Tibial nerve (tissue), 4 donors: ENCODE results near the gene FOLR2. TPM values are rescaled to one million over a fixed set of nuclear protein-coding genes. Genes with fewer than 3 reads are reported as not detected.

Experiments used
- DNase-seq, 2 donors: peaks; one replicate each; pipeline ENCODE4 v3.0.0-alpha.2; 2019; ENCODE audit warnings: low spot score in 2 of 2
- H3K27ac ChIP-seq, 4 donors: fragments of 200-600 bp; sonication (generic) in 3 of 4; one replicate each; pipeline ENCODE4 v1.5.1; 2017 to 2019; ENCODE audit warnings: mild to moderate bottlenecking in 1 of 4
- H3K27me3 ChIP-seq, 2 donors: fragments of 200-600 bp; sonication (generic) in 1 of 2; one replicate each; pipeline versions ENCODE4 v1.5.1 to v1.6.0; 2017 to 2019
- H3K36me3 ChIP-seq, 3 donors: fragments of 200-600 bp; sonication (generic); one replicate each; pipeline ENCODE4 v1.5.1; 2018 to 2019
- H3K4me1 ChIP-seq, 4 donors: fragments of 200-600 bp; sonication (generic) in 3 of 4; one replicate each; pipeline ENCODE4 v1.5.1; 2017 to 2019
- H3K4me3 ChIP-seq, 4 donors: fragments of 200-600 bp; sonication (generic) in 3 of 4; one replicate each; pipeline ENCODE4 v1.5.1; 2017 to 2019; ENCODE audit warnings: mild to moderate bottlenecking in 1 of 4, moderate library complexity in 1 of 4
- H3K9me3 ChIP-seq, 4 donors: fragments of 200-600 bp; sonication (generic) in 3 of 4; one replicate each; pipeline ENCODE4 v1.5.1; 2017 to 2019
- CTCF ChIP-seq, 5 experiments: fragments of 200-600 bp in 3 of 5; fragments of 450-650 bp in 2 of 5; sonication (generic) in 3 of 5; IDR thresholded peaks; one replicate each; pipeline ENCODE4 v1.5.1; 2016 to 2019; ENCODE audit warnings: antibody characterized with exemption in 5 of 5, mild to moderate bottlenecking in 3 of 5, moderate library complexity in 2 of 5
- EP300 ChIP-seq, 2 donors: sonication (generic); formaldehyde crosslinking; IDR thresholded peaks; one replicate each; pipeline ENCODE4 v1.6.1; 2017; ENCODE audit warnings: antibody characterized with exemption in 2 of 2, mild to moderate bottlenecking in 1 of 2
- POLR2A ChIP-seq, 2 donors: fragments of 450-650 bp; IDR thresholded peaks; one replicate each; pipeline ENCODE4 v1.6.1; 2017; ENCODE audit warnings: antibody characterized with exemption in 2 of 2, mild to moderate bottlenecking in 2 of 2, moderate library complexity in 2 of 2
- WGBS, 2 donors: methylation state at CpG; one replicate each; pipeline ENCODE4 v1.1.5; 2018; 5-methylcytosine and 5-hydroxymethylcytosine counted together
- total RNA-seq, 4 donors: library from RNA; depleted of rRNA; stranded (reverse); fragments of >200 nt; gene quantifications; one replicate each; pipeline ENCODE4 v1.1.0, GENCODE V29; 2016

The FOLR2 gene
- total RNA-seq, 4 donors from 2014 or later, result 27.8 to 60.9 (median 35.7) TPM

DNA sequence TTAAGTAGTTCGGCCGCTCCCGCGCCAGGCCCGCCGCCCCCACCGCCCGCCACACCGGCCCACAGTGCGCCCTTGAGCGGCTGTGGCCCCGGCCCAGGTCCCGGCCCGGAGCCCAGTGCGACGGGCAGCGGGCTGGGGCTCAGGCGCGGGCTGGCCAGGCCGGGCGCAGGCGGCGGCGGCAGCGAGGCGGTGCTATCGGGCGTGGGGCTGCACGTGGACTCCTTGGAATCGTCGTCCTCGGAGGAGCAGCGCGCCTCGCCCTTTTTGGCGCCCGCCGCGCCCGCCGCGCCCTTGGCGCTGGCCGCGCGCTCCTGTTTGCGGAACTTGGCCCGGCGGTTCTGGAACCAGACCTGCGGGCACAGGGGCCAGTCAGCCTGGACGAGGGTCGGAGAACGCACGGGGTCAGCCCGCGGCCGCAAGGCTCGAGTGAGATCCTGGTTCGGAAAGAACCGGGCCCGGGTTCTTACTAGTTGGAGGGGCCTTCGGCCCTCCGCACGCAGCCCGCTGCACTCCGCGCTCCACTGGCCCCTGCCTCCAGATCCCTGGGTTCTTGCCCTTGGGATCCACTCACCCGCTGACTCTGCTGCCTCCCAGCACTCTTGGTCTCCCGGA lies 23.4 kb downstream of the FOLR2 start:
- no peaks in the 10 kb centered on the region for H3K9me3 ChIP-seq
- peaks cover 0 to 50% of the 10 kb centered on the region in 2 donors for H3K27me3 ChIP-seq
- TF ChIP-seq POLR2A (IDR thresholded peaks at IDR 0.05) (no peak), EP300 (IDR thresholded peaks at IDR 0.05) (peak in 1 of 2 donors; percentile 9), CTCF (IDR thresholded peaks at IDR 0.05) (peak in 2 of 5 experiments; percentile 11 to 18)
- whole genome bisulfite sequencing, 2 donors, result 1 to 5% methylated on average over 12 to 16 of the region's 69 CpGs
- peak overlapping the region; percentile 22 to 52 (median 28) for H3K4me3 ChIP-seq
- no peak for DNase-seq
- peak overlapping the region in 2 of 4 donors; percentile 28 to 76 for H3K27ac ChIP-seq
- H3K4me1 ChIP-seq, result peaks cover 0 to 69% (median 27%) of the 10 kb centered on the region in 4 donors
- peaks cover 0 to 31% (median 11%) of the 10 kb centered on the region in 3 donors for H3K36me3 ChIP-seq

GRCh38 chr11:72240461-72241290 lies 24.1 kb downstream of the FOLR2 start:
- peaks cover 0 to 24% (median 4%) of the 10 kb centered on the region in 3 donors for H3K36me3 ChIP-seq
- no peaks in the 10 kb centered on the region for H3K9me3 ChIP-seq
- peak overlapping the region; percentile 22 to 52 (median 26) for H3K4me3 ChIP-seq
- peak overlapping the region in 1 of 4 donors; percentile 76 for H3K27ac ChIP-seq
- TF ChIP-seq EP300 (IDR thresholded peaks at IDR 0.05), result no peak
- no peak for TF ChIP-seq CTCF (IDR thresholded peaks at IDR 0.05)
- no peak for TF ChIP-seq POLR2A (IDR thresholded peaks at IDR 0.05)
- 16 to 27% methylated on average over 33 to 44 of the region's 44 CpGs for WGBS, 2 donors
- DNase-seq, result no peak
- peaks cover 0 to 62% (median 27%) of the 10 kb centered on the region in 4 donors for H3K4me1 ChIP-seq
- peaks cover 0 to 57% of the 10 kb centered on the region in 2 donors for H3K27me3 ChIP-seq

DNA sequence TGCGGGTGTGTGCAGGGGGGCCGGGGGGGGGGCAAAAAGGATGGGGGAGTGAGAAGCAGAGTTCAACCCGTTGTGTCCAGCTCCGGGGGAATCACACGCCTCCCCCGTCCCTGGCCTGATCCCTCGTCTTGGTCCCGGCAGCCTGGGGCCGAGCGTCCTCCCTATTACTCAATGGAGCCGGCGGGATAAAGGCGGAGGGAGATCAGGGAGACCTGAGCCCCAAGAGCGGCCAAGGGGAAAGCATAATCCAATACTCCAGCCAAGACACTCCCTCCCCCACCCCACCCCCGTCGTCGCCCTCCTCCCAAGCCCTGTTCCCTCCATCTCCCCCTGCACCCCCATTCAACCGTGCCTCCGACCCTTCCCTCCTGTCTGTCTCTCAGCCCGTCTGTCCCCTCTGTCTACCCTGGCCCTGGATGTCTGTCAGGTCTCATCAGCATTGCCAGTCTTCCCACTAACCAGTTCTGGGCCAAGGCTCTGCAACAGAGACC lies 24.7 kb downstream of the FOLR2 start:
- WGBS, 2 donors, result 32 to 48% methylated on average over 17 to 20 of the region's 20 CpGs
- Histone ChIP-seq H3K4me1 (peaks cover 0 to 56% (median 27%) of the 10 kb centered on the region in 4 donors), H3K27me3 (peaks cover 0 to 64% of the 10 kb centered on the region in 2 donors), H3K4me3 (no peak overlapping the region), H3K36me3 (peaks cover 0 to 17% (median 0%) of the 10 kb centered on the region in 3 donors), H3K27ac (no peak overlapping the region), H3K9me3 (no peaks in the 10 kb centered on the region)
- no peak for DNase-seq
- no peak for TF ChIP-seq EP300 (IDR thresholded peaks at IDR 0.05)
- no peak for TF ChIP-seq POLR2A (IDR thresholded peaks at IDR 0.05)
- no peak for TF ChIP-seq CTCF (IDR thresholded peaks at IDR 0.05)

GRCh38 chr11:72242141-72242540 lies 25.5 kb downstream of the FOLR2 start:
- no peak for DNase-seq
- H3K4me1 ChIP-seq, result peaks cover 0 to 56% (median 27%) of the 10 kb centered on the region in 4 donors
- TF ChIP-seq EP300 (IDR thresholded peaks at IDR 0.05), result no peak
- TF ChIP-seq POLR2A (IDR thresholded peaks at IDR 0.05), result no peak
- TF ChIP-seq CTCF (IDR thresholded peaks at IDR 0.05), result no peak
- peaks cover 0 to 9% (median 0%) of the 10 kb centered on the region in 3 donors for H3K36me3 ChIP-seq
- 98% methylated on average over 2 of the region's 2 CpGs for WGBS, 2 donors
- no peak overlapping the region for H3K27ac ChIP-seq
- no peaks in the 10 kb centered on the region for H3K9me3 ChIP-seq
- peaks cover 0 to 72% of the 10 kb centered on the region in 2 donors for H3K27me3 ChIP-seq
- no peak overlapping the region for H3K4me3 ChIP-seq
